Effector memory CD4-positive, alpha-beta T cell (primary cell): Measurements from ENCODE around the gene ACTL6B.

Source experiments
- DNase-seq, 3 donors: peaks; one replicate each; pipeline ENCODE4 v3.0.0-alpha.2; 2020
- H3K27ac ChIP-seq: 2 replicates; pipeline ENCODE4 v1.7.0; 2013; ENCODE audit warnings: mild to moderate bottlenecking, low read length, moderate library complexity; ENCODE audit not compliant: insufficient read depth, poor library complexity, severe bottlenecking
- H3K27me3 ChIP-seq: replicated peaks from 2 replicates; pipeline ENCODE4 v1.7.0; 2013; ENCODE audit warnings: mild to moderate bottlenecking, low read length; ENCODE audit not compliant: insufficient read depth, control insufficient read depth, poor library complexity, severe bottlenecking
- H3K36me3 ChIP-seq: 2 replicates; pipeline ENCODE4 v1.7.0; 2013; ENCODE audit warnings: mild to moderate bottlenecking, low read length, moderate library complexity; ENCODE audit not compliant: control insufficient read depth, insufficient read depth
- H3K4me1 ChIP-seq: 2 replicates; pipeline ENCODE4 v1.7.0; 2013; ENCODE audit warnings: low read length, mild to moderate bottlenecking; ENCODE audit not compliant: control insufficient read depth, insufficient read depth, poor library complexity, severe bottlenecking
- H3K4me3 ChIP-seq: 2 replicates; pipeline ENCODE4 v1.7.0; 2013; ENCODE audit warnings: low read length, low read depth, mild to moderate bottlenecking; ENCODE audit not compliant: insufficient read depth, poor library complexity, severe bottlenecking
- H3K9me3 ChIP-seq: 2 replicates; pipeline ENCODE4 v1.7.0; 2013; ENCODE audit warnings: mild to moderate bottlenecking, low read length, moderate library complexity; ENCODE audit not compliant: control insufficient read depth

ACTL6B gene

GRCh38 chr7:100677308-100678267 lies 21.3 kb upstream of the ACTL6B start:
- peaks cover 44% of the 10 kb centered on the region for H3K36me3 ChIP-seq

GRCh38 chr7:100676501-100677306 lies 20.5 kb upstream of the ACTL6B start:
- Histone ChIP-seq H3K9me3 (no peaks in the 10 kb centered on the region), H3K36me3 (peaks cover 35% of the 10 kb centered on the region), H3K27ac (peak overlapping the region; percentile 86), H3K4me3 (peak overlapping the region; percentile 62), H3K4me1 (peaks cover 27% of the 10 kb centered on the region), H3K27me3 (no peaks in the 10 kb centered on the region)
- no peak for DNase-seq

More at GRCh38 chr7:100677308-100678267, 21.3 kb upstream of the ACTL6B start:
- no peak for DNase-seq
- H3K4me3 ChIP-seq: no peak overlapping the region
- no peak overlapping the region for H3K27ac ChIP-seq
- no peaks in the 10 kb centered on the region for H3K27me3 ChIP-seq
- peaks cover 28% of the 10 kb centered on the region for H3K4me1 ChIP-seq
- H3K9me3 ChIP-seq: no peaks in the 10 kb centered on the region

- Histone ChIP-seq H3K9me3 (no peaks in the 10 kb centered on the region), H3K4me3 (peak overlapping the region; percentile 62), H3K36me3 (peaks cover 34% of the 10 kb centered on the region), H3K4me1 (peaks cover 17% of the 10 kb centered on the region), H3K27me3 (no peaks in the 10 kb centered on the region), H3K27ac (peak overlapping the region; percentile 86)
- peak; percentile 92 to 94 (median 93) for DNase-seq
Observed at GRCh38 chr7:100675581-100676350, 19.5 kb upstream of the ACTL6B start.

GRCh38 chr7:100675105-100675451 lies 18.8 kb upstream of the ACTL6B start:
- H3K36me3 ChIP-seq: peaks cover 34% of the 10 kb centered on the region
- no peaks in the 10 kb centered on the region for H3K9me3 ChIP-seq
- H3K4me1 ChIP-seq: peaks cover 11% of the 10 kb centered on the region
- DNase-seq: no peak
- H3K27me3 ChIP-seq: no peaks in the 10 kb centered on the region
- peak overlapping the region; percentile 95 for H3K4me3 ChIP-seq
- H3K27ac ChIP-seq: peak overlapping the region; percentile 86

GRCh38 chr7:100674411-100675104 lies 18.3 kb upstream of the ACTL6B start:
- H3K27ac ChIP-seq: peak overlapping the region; percentile 86
- no peak for DNase-seq
- H3K4me1 ChIP-seq: peaks cover 7% of the 10 kb centered on the region
- peak overlapping the region; percentile 95 for H3K4me3 ChIP-seq
- H3K36me3 ChIP-seq: peaks cover 31% of the 10 kb centered on the region
- H3K9me3 ChIP-seq: no peaks in the 10 kb centered on the region
- no peaks in the 10 kb centered on the region for H3K27me3 ChIP-seq

GRCh38 chr7:100673942-100674410 lies 17.7 kb upstream of the ACTL6B start:
- peak overlapping the region; percentile 95 for H3K4me3 ChIP-seq
- peaks cover 7% of the 10 kb centered on the region for H3K4me1 ChIP-seq
- no peaks in the 10 kb centered on the region for H3K9me3 ChIP-seq
- peak overlapping the region; percentile 86 for H3K27ac ChIP-seq
- H3K27me3 ChIP-seq: no peaks in the 10 kb centered on the region
- peak in 2 of 3 donors; percentile 31 for DNase-seq
- peaks cover 25% of the 10 kb centered on the region for H3K36me3 ChIP-seq

- DNase-seq: peak; percentile 97 to 98 (median 97)
- Histone ChIP-seq H3K4me1 (peaks cover 7% of the 10 kb centered on the region), H3K4me3 (peak within 1 kb of the TSS; percentile 95), H3K27me3 (no peaks in the 10 kb centered on the region), H3K9me3 (no peaks in the 10 kb centered on the region), H3K27ac (peak within 1 kb of the TSS; percentile 86), H3K36me3 (peaks cover 20% of the 10 kb centered on the region)
Observed at GRCh38 chr7:100673302-100673941, 17.2 kb upstream of the ACTL6B start, which contains the start of gene GNB2. Gene GNB2, plus strand, starts transcription at chr7:100673740. Its CDS starts 2,526 bp downstream, at chr7:100676266.

GRCh38 chr7:100671353-100672327 lies 15.4 kb upstream of the ACTL6B start:
- H3K9me3 ChIP-seq: no peaks in the 10 kb centered on the region
- peaks cover 4% of the 10 kb centered on the region for H3K36me3 ChIP-seq
- H3K27ac ChIP-seq: no peak overlapping the region
- no peaks in the 10 kb centered on the region for H3K27me3 ChIP-seq
- no peak overlapping the region for H3K4me3 ChIP-seq
- peaks cover 7% of the 10 kb centered on the region for H3K4me1 ChIP-seq
- DNase-seq: no peak
